G401 (cell line): ENCODE measurements around the gene ZBTB45. TPM values are rescaled to one million over a fixed set of nuclear protein-coding genes. Genes with fewer than 3 reads are reported as not detected.
"Not testable (repeated sequence)": the region's sequence is repeated elsewhere in the genome, so short reads cannot be mapped to it uniquely, and the experiment has no call there.

ENCODE experiments used
- DNase-seq: peaks from one replicate; pipeline ENCODE4 v3.0.0-alpha.2; 2015; ENCODE audit warnings: low spot score
- in situ Hi-C: cut with HindIII; loops from 2 replicates; pipeline ENCODE4 v1.10.0; 2016; ENCODE audit warnings: low sequenced_read_pairs, mixed read lengths
- total RNA-seq: library from RNA; depleted of rRNA; stranded (reverse); fragments of >200 nt; shearing (Covaris generic); gene quantifications from 2 replicates; pipeline ENCODE4 v1.2.3, GENCODE V29; 2014

Gene ZBTB45
- total RNA-seq, 1 experiment from 2014 or later: 6.1 TPM

GRCh38 chr19:58543826-58544590, 24.4 kb upstream of the ZBTB45 start, which contains the start of gene TRIM28:
TSS of gene TRIM28 (plus strand) at chr19:58544064. CDS start at chr19:58544758, 694 bp downstream.
- in situ Hi-C loops: no loop called here
- peak; percentile 98 for DNase-seq

GRCh38 chr19:58542641-58543372, 23.2 kb upstream of the ZBTB45 start:
- in situ Hi-C loops, DNase-seq: not testable (repeated sequence)

- in situ Hi-C loops, DNase-seq: not testable (repeated sequence)
These were observed 19.6 kb upstream of the ZBTB45 start for GRCh38 chr19:58539169-58539559.

GRCh38 chr19:58538257-58539168, 18.9 kb upstream of the ZBTB45 start:
- no peak for DNase-seq
- in situ Hi-C loops: no loop called here

GRCh38 chr19:58536852-58537798, 17.5 kb upstream of the ZBTB45 start:
- no peak for DNase-seq
- in situ Hi-C loops: no loop called here

GRCh38 chr19:58535857-58536256, 16.2 kb upstream of the ZBTB45 start:
- in situ Hi-C loops: no loop called here

DNA sequence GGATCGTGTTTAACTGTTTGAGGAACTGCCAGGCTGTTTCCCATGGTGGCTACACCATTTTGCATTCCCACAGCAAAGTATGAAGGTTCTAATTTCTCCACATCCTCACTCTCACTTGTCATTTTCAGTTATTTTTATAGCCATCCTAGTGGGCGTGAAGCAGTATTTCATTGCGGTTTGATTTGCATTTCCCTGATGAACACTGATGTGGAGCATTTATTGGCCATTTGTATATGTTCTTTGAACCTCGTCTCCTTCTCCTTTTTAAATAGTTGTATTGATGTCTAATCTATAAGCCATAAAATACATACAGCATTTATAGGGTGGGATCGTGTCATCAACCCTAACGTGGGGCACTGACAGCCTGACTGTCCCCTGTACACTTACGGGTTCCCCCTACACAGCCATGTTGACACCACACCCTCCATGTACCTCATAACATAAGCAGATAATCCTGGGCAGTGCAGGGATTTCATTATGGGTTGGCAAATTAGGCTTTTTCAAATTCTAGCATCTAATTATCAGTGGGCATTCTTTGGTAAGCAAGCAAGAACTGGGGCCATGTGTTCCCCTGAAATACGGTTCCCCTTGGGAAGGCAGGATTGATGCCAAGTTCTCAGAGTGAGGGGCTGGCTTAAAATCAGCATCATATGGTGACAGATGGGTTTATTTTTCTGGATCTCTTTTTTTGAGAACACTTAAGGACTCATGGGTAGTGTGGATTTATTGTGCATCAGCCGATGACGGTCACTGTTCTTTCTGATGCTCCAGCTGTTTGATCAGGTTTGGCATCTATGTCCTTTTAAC, 11.6 kb upstream of the ZBTB45 start:
- in situ Hi-C loops: no loop called here

More at GRCh38 chr19:58535857-58536256, 16.2 kb upstream of the ZBTB45 start:
- no peak for DNase-seq

DNA sequence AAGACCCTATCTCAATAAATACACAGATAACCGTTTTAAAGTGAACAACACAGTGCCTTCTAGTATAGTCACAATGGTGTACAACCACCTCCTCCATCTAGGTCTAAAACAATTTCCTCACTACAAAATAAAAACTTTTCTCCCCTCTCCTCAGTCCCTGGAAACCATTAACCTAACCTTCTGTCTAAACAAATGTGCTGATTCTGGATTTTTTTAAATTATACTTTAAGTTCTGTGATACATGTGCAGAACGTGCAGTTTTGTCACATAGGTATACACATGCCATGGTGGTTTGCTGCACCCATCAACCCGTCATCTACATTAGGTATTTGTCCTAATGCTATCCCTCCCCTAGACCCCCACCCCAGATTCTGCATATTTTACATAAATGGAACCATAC, 9.8 kb upstream of the ZBTB45 start:
- DNase-seq: no peak
- in situ Hi-C loops: no loop called here

More for the DNA sequence above, 11.6 kb upstream of the ZBTB45 start:
- no peak for DNase-seq

GRCh38 chr19:58522709-58523108, 3.1 kb upstream of the ZBTB45 start:
- in situ Hi-C loops: no loop called here

DNA sequence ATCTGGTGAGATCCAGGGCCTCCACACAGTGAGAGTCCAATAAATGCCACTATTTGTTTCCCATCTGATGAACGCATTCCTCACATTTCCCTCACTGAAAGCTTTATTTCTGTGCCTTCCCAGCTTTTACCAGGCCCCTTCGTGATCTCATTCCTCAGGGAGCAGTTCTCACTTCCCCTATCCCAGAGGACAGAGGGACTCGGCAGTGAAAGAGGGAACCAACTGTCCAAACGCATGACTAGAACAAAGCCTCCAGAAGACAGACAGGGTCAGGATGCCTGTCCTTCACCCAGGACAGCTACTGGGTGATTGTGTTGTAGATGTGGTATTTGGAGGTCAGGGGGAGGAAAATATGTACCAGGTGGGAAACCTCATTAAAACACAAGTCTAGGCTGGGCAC, 2.0 kb upstream of the ZBTB45 start:
- no peak for DNase-seq
- in situ Hi-C loops: no loop called here

More at GRCh38 chr19:58522709-58523108, 3.1 kb upstream of the ZBTB45 start:
- no peak for DNase-seq

DNA sequence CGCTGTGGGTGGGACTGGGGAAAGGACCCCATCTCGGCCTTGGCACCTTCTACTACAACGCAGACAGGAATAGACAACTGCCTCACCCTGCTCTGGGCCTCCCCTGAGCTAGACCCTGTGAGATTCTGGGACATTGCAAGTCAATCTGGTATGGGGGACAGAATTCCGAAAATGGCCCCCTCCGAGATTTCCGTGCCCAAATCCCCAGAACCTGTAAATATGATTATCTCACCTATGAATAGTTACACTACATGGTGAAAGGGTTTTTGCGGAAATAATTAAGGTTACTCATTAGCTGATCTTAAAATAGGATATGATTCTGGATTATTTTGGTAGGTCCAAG, 618 bp upstream of the ZBTB45 start:
- no peak for DNase-seq
- in situ Hi-C loops: no loop called here

- in situ Hi-C loops: no loop called here
- DNase-seq: peak; percentile 56
These were observed 589 bp downstream of the ZBTB45 start for GRCh38 chr19:58519087-58519354.

DNA sequence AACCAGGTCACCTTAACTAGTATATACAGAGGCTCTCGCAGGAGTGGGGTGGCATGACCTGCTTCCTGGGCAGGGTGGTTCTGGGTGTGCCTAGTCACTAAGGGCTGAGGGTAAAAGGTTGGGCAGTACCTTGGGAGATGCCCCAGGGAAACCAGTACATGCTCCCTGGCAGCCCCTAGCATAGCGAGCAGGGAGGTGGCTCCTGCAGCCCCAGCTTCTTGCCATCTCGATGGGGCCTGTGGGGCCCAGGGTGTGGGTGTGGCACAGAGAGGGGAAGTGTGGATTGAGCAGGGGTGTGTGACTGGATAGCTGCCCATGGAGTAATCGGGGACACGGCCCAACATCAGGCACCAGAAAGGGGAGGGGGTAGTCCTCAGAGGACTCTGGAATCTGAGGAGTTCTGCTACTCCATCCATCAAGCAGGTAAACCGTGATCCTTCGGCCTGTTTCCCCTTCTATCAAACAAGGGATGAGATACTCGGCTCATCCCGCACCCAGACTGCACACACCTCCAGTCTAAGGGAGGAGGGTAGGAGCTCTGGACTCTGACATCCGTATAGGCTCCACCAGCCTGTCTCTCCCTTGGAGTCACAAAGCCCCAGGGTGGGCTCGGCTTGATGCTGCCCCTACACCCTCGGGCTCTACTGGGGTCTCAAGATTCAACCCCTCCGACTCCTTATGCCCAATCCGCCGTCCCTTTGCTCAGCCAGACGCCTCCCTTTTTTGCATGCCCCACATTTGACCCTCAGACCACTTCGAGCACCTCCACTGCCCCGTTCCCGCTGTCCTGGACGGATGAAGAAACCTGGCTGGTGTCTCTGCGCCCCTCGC, 1.1 kb downstream of the ZBTB45 start:
- DNase-seq: no peak
- in situ Hi-C loops: no loop called here

DNA sequence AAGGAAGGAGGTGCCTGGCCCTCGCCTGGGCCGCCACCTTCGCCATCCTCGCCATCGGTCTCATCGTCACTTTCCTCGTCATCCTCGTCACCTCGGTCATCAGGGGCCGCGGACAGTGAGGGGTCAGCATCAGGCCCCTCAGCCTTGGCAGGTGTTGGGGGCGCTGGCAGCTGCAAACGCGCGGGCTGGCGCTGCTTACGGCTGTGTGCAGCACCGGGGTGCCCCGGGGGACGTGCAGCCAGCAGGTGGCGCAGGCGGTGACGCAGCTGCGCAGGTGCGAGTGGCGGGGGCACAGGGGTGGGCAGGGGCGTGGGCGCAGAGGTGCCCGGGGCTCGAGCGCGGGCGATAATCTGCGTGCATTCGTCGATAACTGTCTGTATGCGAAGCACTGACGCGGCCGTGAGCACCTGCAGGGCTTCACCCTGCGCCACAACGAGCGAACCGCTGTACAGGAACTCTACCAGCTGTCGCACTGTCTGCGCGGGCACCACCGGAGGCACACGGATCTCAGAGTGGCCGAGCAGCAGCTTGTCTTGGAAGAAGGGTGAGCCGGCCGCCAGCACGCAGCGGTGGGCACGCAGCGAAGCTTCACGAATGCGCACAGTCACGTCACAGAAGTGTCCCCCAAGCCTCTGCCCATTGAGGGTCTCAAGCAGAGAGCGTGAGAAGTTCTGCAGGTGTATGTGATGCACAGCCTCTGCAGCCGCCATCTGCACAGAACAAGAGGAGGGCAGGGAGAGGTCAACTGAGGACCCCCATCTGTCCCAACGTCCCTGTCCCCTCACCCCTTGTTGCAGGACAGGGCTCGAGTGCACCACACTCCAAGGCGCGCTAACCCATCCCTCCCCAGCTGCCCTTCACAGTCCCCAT, 2.4 kb downstream of the ZBTB45 start:
- in situ Hi-C loops: no loop called here
- no peak for DNase-seq

- DNase-seq: no peak
- in situ Hi-C loops: no loop called here
These were observed 3.3 kb downstream of the ZBTB45 start for GRCh38 chr19:58516246-58516836.

DNA sequence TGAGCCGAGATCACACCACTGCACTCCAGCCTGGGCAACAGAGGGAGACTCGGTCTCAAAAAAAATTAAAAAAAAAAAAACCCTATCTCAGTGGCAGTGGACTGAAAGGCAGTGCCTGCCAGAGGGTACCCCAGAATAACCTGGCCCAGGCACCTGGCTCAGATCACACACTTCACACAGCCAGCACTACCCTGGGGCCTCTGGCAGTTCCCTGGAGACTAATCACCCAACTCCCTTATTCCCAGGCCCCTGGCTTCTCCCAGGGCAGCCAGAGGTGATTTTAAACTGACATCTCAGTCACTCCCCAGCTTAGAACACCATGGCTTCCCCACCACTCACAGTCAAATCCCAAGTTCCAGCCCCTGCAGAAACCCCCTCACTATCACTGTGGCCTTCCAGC, 4.4 kb downstream of the ZBTB45 start:
- no peak for DNase-seq
- in situ Hi-C loops: no loop called here
